HG03135 (cell line): ENCODE data around the gene MGAT5B.

Experiments
- ATAC-seq: cut with Tn5 transposase; IDR thresholded peaks from one replicate; pipeline ENCODE4 v1.9.1; 2021; ENCODE audit warnings: mild to moderate bottlenecking, moderate library complexity; ENCODE audit not compliant: unreplicated experiment

The MGAT5B gene

GRCh38 chr17:76878568-76878967 is 10.4 kb downstream of the MGAT5B start:
- ATAC-seq, result no peak

- no peak for ATAC-seq
Measured at GRCh38 chr17:76879254-76879653, 11.1 kb downstream of the MGAT5B start.

- no peak for ATAC-seq
Measured at GRCh38 chr17:76879691-76880090, 11.5 kb downstream of the MGAT5B start.

- ATAC-seq, result no peak
Measured at GRCh38 chr17:76880268-76880667, 12.1 kb downstream of the MGAT5B start.

- ATAC-seq, result no peak
Measured at GRCh38 chr17:76880971-76881370, 12.8 kb downstream of the MGAT5B start.

GRCh38 chr17:76881408-76881807 is 13.2 kb downstream of the MGAT5B start:
- no peak for ATAC-seq

DNA sequence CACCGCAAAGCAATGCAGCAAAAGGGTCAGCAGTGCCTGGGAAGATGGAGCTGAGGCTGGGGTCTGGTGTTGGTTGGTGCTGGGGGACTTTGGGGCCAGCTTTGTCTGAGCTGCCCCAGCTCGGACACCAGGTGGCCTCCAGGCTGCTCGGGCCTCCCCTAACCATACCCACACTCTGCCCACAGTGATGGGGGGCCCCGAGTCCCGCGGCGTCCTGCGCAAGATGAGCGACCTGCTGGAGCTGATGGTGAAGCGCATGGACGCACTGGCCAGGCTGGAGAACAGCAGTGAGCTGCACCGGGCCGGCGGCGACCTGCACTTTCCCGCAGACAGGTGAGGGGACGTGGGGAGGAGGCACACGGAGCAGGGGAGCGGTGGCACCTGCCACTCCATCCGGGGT is 13.8 kb downstream of the MGAT5B start:
- no peak for ATAC-seq

DNA sequence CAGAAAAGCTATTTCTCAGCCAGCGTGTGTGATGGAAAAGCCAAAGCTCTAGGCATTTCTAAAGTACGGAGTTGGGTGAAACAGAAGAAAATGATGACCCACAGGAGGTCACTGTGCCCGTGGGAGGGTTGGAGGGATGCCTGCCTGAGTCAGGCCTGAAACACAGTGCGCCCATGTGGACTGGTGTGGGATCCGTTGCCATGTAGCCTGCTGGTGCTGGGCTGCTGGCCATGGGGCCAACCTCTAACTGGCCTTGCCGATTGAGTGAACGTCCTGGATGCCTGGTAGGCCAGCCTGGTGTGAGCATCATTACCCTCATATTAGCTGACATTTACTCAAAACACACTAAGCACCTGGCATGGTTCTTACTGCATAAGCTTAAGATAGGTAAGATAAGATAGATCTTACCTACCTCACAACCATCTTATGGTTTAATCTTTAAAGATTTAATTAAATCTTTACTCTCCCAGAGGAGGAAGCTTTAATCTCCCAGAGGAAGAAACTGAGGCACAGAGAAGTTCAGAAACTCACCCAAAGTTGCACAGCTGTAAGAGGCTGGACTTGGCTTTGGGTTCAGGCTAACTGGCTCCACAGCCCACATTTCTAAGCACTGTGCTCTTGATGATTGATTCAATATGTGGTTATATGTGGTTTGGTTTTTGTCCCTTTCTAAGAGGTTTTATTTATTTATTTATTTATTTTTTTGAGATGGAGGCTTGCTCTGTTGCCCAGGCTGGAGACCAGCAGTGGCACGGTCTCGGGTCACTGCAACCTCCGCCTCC is 15.7 kb downstream of the MGAT5B start:
- no peak for ATAC-seq

GRCh38 chr17:76884995-76885893 is 17.0 kb downstream of the MGAT5B start:
- ATAC-seq, result no peak

DNA sequence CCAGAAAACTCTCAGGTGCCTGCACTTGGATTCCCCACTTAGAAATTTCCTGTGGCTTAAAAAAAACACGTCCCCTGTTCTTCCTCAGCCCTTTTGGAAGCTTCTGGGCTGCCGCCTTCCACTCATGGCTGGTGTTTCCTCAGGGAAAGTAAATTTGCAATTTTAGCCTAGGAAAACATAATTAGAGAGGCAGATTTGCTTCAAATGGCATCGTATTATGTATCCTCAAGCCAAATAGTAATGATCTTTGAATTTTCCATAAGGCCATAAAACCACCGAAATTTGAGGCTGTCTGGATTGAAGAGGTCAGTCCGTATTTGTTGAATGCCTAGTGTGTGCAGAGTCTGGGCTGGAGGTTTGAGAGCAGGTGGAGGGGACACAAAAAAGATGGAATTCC is 17.7 kb downstream of the MGAT5B start:
- no peak for ATAC-seq

DNA sequence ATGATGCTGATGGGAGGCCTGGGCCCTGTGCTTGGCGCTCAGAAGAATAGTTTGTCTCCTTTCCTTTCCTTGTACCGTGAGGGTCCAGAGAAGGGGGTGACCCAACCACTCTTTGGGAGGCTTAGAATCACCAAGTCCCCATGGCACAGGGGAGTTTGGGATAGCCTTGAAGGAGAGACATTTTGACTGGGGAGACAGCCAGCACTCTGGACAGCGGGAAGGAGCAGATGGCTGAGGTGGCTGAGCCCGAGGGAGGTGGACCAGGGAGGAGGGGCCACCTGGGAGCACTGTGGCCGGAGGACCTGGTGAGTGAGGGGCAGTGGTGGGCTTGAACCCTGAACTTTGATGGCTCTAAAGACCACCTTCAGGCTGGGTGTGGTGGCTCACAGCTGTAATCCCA is 18.2 kb downstream of the MGAT5B start:
- ATAC-seq, result no peak

GRCh38 chr17:76887802-76888201 is 19.6 kb downstream of the MGAT5B start:
- no peak for ATAC-seq

DNA sequence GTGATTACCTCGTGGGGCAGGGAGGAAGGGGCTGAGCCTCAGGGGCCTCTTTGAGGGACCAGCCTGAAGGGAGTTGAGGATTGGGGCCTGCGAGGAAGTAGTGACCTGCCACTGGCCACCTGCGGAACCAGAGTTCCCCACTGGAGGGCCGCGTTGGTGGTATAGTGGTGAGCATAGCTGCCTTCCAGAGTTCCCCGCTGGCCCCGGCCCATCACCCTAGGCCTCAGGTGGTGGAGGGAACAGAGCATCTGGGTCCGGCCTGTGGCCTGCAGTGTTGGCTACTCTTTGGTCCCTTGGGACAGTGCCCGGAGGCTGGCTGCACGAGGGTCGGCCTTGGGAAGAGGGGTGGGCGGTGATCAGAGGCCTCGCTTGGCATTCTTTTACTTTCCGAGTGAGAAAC is 20.5 kb downstream of the MGAT5B start:
- ATAC-seq, result no peak

DNA sequence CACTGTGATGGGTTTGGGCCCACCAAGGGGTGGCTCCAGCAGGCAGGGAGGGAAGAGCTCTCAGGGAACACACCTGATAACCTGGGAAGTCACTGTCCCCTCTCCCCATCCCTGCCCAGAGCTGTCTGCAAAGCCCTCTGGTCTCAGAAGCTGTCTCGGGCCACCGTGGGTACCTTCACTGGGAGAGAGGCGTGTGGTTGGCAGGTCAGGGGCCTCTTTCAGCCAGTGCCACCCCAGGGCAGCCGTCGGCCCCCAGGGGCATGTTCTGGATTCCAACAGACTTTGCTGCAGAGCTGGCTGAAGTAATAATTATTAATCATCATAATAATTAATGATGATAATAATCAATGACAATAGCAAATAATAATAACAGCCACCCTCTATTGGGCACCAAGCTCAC is 21.1 kb downstream of the MGAT5B start:
- no peak for ATAC-seq

GRCh38 chr17:76892329-76892728 is 24.1 kb downstream of the MGAT5B start:
- no peak for ATAC-seq

DNA sequence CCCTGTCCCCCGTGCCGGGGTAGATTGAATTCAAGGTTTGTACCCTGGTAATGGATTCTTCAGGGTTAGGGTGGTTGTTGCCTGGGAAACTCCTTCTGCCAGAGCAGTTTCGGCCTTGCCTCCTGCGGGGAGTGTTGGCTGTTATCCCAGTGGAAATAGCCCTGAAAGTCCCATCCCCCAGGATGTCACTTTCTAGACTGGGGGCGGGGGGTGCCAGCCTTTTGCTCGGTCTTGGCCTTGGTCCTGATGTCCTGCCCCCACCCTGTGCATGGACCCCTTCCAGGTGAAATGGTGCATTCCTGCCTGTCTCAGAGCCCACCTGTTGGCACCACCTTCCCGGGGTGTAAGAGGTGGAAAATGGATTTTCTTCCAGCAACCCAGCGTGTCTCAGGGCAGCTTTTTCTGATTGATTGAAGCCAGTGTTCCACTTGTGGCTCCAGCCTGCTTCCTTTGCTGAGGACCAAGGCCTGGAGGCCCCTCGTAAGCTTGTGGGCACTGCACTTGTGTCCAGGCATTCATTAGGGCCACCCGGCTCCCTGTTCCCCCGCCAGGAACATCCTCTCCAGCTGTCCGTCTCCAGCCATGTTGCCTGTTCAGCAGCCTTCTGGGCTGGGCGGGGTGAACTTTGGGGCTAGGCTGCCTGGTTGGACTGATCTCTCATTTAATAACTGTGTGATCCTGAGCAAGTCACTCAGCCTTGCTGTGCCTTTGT is 25.6 kb downstream of the MGAT5B start:
- no peak for ATAC-seq

- no peak for ATAC-seq
Measured at GRCh38 chr17:76894842-76895241, 26.6 kb downstream of the MGAT5B start.

- no peak for ATAC-seq
Measured at GRCh38 chr17:76897023-76897422, 28.8 kb downstream of the MGAT5B start.

GRCh38 chr17:76899414-76899813 is 31.2 kb downstream of the MGAT5B start:
- no peak for ATAC-seq

GRCh38 chr17:76900723-76901122 is 32.5 kb downstream of the MGAT5B start:
- ATAC-seq, result no peak

DNA sequence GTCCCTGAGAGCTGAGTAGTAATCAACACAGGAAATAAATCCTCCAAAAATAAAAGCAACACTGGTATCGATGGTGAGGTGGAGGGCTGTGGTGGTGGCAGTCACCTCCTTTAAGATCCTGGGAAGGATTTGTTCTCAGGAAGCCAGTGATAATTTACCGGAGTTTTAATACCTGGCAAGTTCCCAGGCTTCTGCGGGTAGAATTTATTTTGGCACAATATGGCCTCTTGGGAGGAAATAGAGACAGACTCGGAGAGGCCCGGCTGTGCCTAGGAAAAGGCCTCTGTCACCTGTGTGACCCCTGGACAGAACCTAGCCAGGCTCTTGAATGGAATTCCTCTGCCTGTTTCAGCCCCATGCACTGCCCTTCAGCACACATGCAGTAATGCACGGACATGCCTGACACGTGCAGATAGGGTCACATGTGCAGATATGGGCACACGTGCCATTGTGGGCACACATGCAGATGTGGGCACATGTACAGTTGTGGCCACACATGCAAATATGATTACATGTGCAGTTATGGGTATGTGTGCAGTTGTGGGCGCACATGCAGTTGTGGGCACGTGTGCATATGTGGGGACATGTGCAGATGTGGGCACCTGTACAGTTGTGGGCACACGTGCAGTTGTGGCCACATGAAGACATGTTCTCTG is 33.5 kb downstream of the MGAT5B start:
- no peak for ATAC-seq
